ENCODE measurements around the gene UPP2.

Gene UPP2

DNA sequence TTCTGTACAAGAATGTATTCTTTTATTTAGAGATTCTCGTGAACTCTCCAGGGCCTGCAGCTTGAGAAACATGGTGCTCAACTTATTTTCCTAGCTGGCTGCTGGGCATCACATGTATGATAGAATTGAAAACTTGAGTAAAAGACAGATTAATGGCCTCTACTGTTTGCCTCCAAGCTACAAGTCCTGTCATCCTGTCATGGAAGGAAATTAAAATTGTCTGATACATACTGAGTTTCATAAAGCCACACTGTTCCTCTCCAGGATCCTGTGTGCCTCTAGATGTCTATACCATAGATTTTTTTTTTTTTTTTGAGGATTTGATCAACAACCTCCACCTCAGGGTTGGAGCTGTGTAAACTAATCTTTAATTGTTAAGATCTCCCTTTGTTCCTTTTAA is 38.5 kb downstream of the UPP2 start:
- DNase-seq (ENCODE audit: low read depth) = no peak

DNA sequence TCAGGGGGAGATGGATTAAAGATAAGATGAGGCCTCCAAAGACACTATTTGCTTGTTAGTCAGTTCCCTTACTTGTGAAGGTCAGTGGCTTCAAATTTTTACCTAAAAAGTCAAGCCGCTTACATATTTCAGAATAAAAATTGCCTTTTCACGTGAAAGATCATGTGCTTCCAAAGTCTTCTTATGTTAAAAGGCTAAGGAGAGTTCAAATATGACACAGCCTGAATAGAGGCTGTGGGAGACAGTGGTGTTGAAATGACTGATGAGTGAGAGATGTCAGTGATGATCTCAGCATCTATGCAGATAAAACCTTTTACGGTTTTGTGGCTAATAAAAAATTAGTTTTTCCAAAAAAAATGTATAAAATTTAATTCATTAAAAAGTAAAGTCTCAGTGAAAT is 40.5 kb downstream of the UPP2 start:
- no peak for DNase-seq (ENCODE audit: low read depth)

DNA sequence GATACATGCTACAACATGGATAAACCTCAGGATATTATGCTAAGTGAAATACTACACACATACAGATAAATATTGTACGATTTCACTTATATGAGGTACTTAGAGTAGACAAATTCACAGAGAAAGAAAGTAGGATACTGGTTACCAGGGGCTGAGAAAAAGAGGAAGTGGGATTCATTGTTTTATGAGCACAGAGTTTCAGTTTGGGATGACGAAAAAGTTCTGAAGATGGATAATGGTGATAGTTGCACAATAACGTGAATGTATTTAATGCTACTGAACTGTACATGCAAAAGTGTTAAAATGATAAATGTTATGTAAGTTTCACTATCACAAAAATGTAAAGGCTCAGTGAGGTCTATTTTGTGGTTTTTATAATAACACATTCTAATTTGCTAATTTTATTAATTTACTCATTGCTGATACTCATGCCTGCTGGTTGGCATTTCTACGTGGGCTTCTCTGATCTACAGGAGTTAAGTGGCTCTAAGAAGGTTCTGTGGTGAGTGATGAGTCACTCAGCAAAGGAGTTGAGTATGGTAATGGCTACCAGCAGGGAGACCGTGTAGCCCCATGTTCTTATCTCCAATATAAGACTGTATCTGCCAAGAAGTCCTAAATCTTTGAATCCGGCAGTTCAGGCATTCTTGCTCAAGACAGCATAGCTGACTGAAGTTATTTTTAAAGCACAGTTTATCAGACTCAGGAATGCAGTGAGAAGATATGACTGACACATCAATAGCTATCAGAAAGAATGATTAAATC is 41.1 kb downstream of the UPP2 start:
- no peak for DNase-seq (ENCODE audit: low read depth)

GRCh38 chr2:158143703-158144360 is 42.2 kb downstream of the UPP2 start:
- DNase-seq (ENCODE audit: low read depth) = no peak

DNA sequence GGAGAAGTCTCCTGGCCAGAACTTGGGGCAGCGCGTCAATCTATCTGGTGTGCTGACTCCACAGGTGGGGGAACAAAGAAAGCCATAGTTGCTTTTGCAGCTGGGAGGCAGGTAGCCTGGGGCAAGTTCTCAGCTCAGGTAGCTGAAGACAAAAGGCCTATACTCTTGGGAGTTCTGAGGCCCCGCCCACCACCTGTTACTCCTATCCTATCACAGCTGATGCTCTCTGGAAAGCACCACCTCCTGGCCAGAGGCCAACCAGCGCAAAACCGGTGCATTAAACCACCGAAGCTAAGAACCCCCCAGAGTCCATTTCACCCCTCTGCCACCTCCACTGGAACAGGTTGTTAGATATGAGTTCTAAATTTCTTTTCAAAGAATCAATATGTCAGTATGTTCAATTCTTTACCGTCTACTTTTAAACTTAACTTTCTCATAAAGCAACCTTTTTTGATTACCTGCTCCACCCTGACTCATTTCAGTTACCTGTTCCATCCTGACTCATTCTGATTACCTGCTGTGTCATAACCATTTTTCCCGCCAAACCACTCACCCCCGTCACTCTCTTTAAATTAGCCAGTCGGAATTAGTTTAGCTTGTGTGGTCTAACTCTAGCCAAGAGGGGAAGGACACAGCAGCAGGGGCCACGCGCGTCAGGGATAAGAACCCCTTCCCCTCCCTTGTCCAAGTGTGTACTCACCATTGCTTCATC is 43.4 kb downstream of the UPP2 start:
- no peak for DNase-seq (ENCODE audit: low read depth)

DNA sequence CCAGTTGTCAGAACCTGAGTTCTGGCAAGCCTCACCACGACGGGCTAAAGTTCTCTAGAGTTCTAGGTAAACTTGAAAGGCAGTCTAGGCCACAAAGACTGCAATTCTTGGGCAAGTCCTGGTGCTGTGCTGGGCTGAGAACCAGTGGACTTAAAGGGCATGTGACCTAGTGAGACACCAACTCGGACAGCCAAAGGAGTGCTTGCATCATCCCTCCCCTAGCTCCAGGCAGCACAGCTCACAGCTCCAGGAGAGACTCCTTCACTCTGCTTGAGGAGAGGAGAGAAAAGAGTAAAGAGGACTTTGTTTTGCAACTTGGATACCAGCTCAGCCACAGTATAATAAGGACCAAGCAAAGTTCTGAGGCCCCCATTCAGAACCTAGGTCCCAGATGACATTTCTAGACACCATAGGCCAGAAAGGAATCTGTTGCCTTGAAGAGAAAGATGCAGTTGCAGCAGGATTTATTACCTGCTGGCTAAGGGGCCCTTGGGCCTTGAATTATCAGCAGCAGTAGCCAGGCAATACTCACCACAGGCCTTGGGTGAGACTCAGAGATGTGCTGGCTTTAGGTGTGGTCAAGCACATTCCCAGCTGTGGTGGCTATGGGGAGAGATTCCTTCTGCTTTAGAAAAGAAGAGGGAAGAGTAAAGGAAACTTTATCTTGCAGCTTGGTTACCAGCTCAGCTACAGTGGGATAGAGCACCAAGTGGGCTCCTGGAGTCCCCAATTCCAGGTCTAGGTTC is 51.8 kb downstream of the UPP2 start:
- no peak for DNase-seq (ENCODE audit: low read depth)

GRCh38 chr2:158154596-158154995 is 52.9 kb downstream of the UPP2 start:
- no peak for DNase-seq (ENCODE audit: low read depth)

GRCh38 chr2:158172719-158173118 is 71.0 kb downstream of the UPP2 start:
- no peak for DNase-seq (ENCODE audit: low read depth)

GRCh38 chr2:158174495-158174894 is 72.8 kb downstream of the UPP2 start:
- DNase-seq (ENCODE audit: low read depth) = no peak

GRCh38 chr2:158174956-158175355 is 73.3 kb downstream of the UPP2 start:
- DNase-seq (ENCODE audit: low read depth) = no peak

DNA sequence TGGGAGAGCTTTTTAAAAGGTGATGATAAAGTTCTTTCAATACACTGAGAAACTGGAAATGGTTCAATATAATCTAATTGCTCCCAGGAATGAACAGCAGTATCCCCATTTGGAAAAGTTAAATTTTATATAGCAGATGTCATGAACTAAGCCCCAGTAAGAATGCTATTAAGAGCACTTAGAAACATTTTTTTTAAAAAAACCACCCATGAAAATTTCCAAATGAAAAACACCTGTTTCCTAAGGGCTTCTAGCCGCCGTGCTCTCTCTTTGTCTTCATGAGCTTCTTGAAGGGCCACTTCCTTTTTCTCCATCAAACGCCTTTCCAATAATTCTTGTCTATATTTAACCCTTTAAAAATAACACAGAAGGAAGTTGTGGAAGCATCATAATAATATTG is 77.0 kb downstream of the UPP2 start:
- DNase-seq (ENCODE audit: low read depth) = no peak

DNA sequence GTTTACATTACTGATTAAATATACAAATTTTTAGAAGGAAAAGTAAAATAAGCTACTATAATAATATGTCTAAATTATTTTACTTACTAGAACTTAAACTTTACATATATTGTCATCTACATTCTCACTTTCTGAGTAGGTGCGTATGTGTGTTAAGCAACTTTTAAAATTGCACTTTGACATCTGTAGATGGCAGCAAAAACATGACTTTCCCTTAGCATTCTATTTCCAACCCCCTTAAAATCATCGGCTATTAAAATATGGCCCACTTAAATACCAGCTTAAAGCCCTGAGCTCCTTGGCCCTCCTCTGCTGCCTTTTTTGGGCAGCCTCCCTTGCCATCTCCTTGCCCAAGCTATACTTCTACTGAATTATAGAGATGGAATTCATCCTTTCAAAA is 78.0 kb downstream of the UPP2 start:
- no peak for DNase-seq (ENCODE audit: low read depth)

GRCh38 chr2:158181171-158181570 is 79.5 kb downstream of the UPP2 start:
- no peak for DNase-seq (ENCODE audit: low read depth)

- DNase-seq (ENCODE audit: low read depth) = no peak
Measured at GRCh38 chr2:158182676-158183295, 81.1 kb downstream of the UPP2 start.

DNA sequence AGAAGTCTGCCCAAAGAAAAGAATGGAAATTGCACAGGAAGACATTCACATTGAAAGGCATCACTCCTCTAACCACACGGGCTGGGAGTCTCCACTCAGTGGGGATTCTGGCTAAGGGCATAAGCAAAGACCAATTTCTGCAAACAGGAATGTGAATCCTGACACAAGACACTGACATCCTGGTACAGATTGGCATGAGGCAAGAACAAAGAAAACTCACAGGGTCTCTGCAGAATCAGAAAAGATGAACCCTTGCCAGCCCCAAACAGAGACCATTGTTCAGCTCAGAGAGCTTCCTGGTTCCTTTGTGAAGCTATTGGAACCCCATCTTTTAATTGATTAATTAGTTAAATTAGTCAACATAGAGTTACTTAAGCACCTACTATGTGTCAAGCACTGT is 82.3 kb downstream of the UPP2 start:
- DNase-seq (ENCODE audit: low read depth) = no peak

- no peak for DNase-seq (ENCODE audit: low read depth)
Measured at GRCh38 chr2:158184556-158185343, 83.1 kb downstream of the UPP2 start.
